Caki2 (cell line): ENCODE measurements around the gene ELMOD3. TPM values are rescaled to one million over a fixed set of nuclear protein-coding genes. Genes with fewer than 3 reads are reported as not detected.
"Not testable (repeated sequence)": the region's sequence is repeated elsewhere in the genome, so short reads cannot be mapped to it uniquely, and the experiment has no call there.

Experiments
- DNase-seq: peaks from one replicate; pipeline ENCODE4 v3.0.0-alpha.2; 2015; ENCODE audit warnings: low read depth
- in situ Hi-C: cut with HindIII; loops from 2 replicates; pipeline ENCODE4 v1.10.0; 2016; ENCODE audit warnings: low sequenced_read_pairs, low pct_unique_long_range_greater_than_20kb, mixed read lengths
- total RNA-seq: library from RNA; depleted of rRNA; stranded (reverse); fragments of >200 nt; shearing (Covaris generic); gene quantifications from 2 replicates; pipeline ENCODE4 v1.2.3, GENCODE V29; 2014; ENCODE audit warnings: low replicate concordance

The ELMOD3 gene
- total RNA-seq, 1 experiment from 2014 or later: 21.3 TPM

- in situ Hi-C loops: no loop called here
These were observed 3.2 kb downstream of the ELMOD3 start for GRCh38 chr2:85357736-85358135.

GRCh38 chr2:85362653-85363387 lies 8.3 kb downstream of the ELMOD3 start:
- DNase-seq, in situ Hi-C loops: not testable (repeated sequence)

More at GRCh38 chr2:85357736-85358135, 3.2 kb downstream of the ELMOD3 start:
- DNase-seq: no peak

- in situ Hi-C loops: no loop called here
- no peak for DNase-seq
These were observed 12.6 kb downstream of the ELMOD3 start for GRCh38 chr2:85367180-85367579.

- in situ Hi-C loops: no loop called here
These were observed 14.4 kb downstream of the ELMOD3 start for GRCh38 chr2:85368921-85369320.

GRCh38 chr2:85369500-85369899 lies 14.9 kb downstream of the ELMOD3 start:
- DNase-seq: no peak
- in situ Hi-C loops: no loop called here

More at GRCh38 chr2:85368921-85369320, 14.4 kb downstream of the ELMOD3 start:
- no peak for DNase-seq

GRCh38 chr2:85371045-85371444 lies 16.5 kb downstream of the ELMOD3 start:
- in situ Hi-C loops: no loop called here
- no peak for DNase-seq

- in situ Hi-C loops: no loop called here
- DNase-seq: no peak
These were observed 21.9 kb downstream of the ELMOD3 start for GRCh38 chr2:85376291-85377065.

GRCh38 chr2:85377083-85377482 lies 22.5 kb downstream of the ELMOD3 start:
- no peak for DNase-seq
- in situ Hi-C loops: no loop called here

- in situ Hi-C loops: no loop called here
- DNase-seq: no peak
These were observed 23.7 kb downstream of the ELMOD3 start for GRCh38 chr2:85378257-85378656.

GRCh38 chr2:85380048-85380447 lies 25.5 kb downstream of the ELMOD3 start:
- no peak for DNase-seq
- in situ Hi-C loops: no loop called here

- DNase-seq, in situ Hi-C loops: not testable (repeated sequence)
These were observed 28.6 kb downstream of the ELMOD3 start for GRCh38 chr2:85383151-85383550.

GRCh38 chr2:85383850-85384249 lies 29.3 kb downstream of the ELMOD3 start:
- in situ Hi-C loops: no loop called here
- DNase-seq: no peak

- DNase-seq: no peak
- in situ Hi-C loops: no loop called here
These were observed 31.2 kb downstream of the ELMOD3 start for GRCh38 chr2:85385746-85386145.

GRCh38 chr2:85387754-85388153 lies 33.2 kb downstream of the ELMOD3 start:
- in situ Hi-C loops: no loop called here
- DNase-seq: no peak

- in situ Hi-C loops: no loop called here
- DNase-seq: no peak
These were observed 34.4 kb downstream of the ELMOD3 start for GRCh38 chr2:85388878-85389538.

GRCh38 chr2:85390941-85391669 lies 36.5 kb downstream of the ELMOD3 start:
- no peak for DNase-seq
- in situ Hi-C loops: no loop called here

- no peak for DNase-seq
- in situ Hi-C loops: no loop called here
These were observed 39.3 kb downstream of the ELMOD3 start for GRCh38 chr2:85393836-85394235.

- in situ Hi-C loops: no loop called here
- DNase-seq: no peak
These were observed 39.7 kb downstream of the ELMOD3 start for GRCh38 chr2:85394261-85394681.
